Fibroblast of lung (primary cell): ENCODE data around the gene HASPIN.

ENCODE experiments used
- EZH2 ChIP-seq: IDR thresholded peaks from 2 replicates; pipeline ENCODE4 v1.5.1; 2012; ENCODE audit warnings: low read length, control low read depth, mild to moderate bottlenecking; ENCODE audit errors: missing control alignments
- TF ChIP-seq, protein P1 (sequence below), 2 donors: IDR thresholded peaks in 1 of 2; conservative IDR thresholded peaks in 1 of 2; 1 replicate in 1 of 2; 2 replicates in 1 of 2; pipeline ENCODE4 v1.5.1; 2011 to 2012; ENCODE audit warnings: low read length in 2 of 2, control low read depth in 1 of 2, inconsistent platforms in 1 of 2, low read depth in 1 of 2, mild to moderate bottlenecking in 1 of 2

DNA sequence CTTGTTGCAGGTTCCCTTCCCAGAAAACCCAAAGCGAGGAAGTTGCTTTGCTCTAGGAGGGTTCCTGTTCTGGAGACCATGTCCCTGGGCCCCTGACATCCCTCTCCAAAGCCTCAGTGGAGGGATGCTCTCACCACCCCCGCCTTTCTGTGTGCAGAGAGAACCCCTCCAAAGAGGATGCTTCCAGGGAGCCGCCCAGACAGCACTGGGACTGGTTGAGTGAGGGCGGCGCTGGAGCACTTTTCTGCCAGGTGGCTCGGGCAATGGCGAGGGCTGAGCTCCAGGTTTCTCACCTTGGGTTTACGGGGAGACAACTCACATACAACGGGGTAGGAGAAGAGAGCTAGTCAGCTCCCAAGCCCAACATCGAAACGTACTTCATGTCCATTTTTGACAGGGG, 47.8 kb upstream of the HASPIN start:
- TF ChIP-seq EZH2 = no peak
- TF ChIP-seq, protein P1, sequence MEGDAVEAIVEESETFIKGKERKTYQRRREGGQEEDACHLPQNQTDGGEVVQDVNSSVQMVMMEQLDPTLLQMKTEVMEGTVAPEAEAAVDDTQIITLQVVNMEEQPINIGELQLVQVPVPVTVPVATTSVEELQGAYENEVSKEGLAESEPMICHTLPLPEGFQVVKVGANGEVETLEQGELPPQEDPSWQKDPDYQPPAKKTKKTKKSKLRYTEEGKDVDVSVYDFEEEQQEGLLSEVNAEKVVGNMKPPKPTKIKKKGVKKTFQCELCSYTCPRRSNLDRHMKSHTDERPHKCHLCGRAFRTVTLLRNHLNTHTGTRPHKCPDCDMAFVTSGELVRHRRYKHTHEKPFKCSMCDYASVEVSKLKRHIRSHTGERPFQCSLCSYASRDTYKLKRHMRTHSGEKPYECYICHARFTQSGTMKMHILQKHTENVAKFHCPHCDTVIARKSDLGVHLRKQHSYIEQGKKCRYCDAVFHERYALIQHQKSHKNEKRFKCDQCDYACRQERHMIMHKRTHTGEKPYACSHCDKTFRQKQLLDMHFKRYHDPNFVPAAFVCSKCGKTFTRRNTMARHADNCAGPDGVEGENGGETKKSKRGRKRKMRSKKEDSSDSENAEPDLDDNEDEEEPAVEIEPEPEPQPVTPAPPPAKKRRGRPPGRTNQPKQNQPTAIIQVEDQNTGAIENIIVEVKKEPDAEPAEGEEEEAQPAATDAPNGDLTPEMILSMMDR (conservative IDR thresholded peaks at IDR 0.05 in 1 of 2, IDR thresholded peaks at IDR 0.05 in 1 of 2; ENCODE audit: low read depth in 1 of 2, low read length in 2 of 2) = no peak
